Epithelial cell of proximal tubule (primary cell): ENCODE measurements around the gene PIWIL4. TPM values are rescaled to one million over a fixed set of nuclear protein-coding genes. Genes with fewer than 3 reads are reported as not detected.

Experiments
- DNase-seq: peaks from one replicate; pipeline ENCODE4 v3.0.0-alpha.2; 2011; ENCODE audit warnings: low read depth
- H3K4me3 ChIP-seq: 2 replicates; pipeline ENCODE4 v1.5.1; 2011; ENCODE audit warnings: low read depth, mild to moderate bottlenecking, low read length
- CTCF ChIP-seq: conservative IDR thresholded peaks from 2 replicates; pipeline ENCODE4 v1.5.1; 2012; ENCODE audit warnings: low read depth, mild to moderate bottlenecking, low read length
- total RNA-seq: library from RNA; depleted of rRNA; stranded (reverse); fragments of >200 nt; gene quantifications from 2 replicates; pipeline ENCODE4 v1.2.3, GENCODE V29; 2015

PIWIL4 gene
- total RNA-seq, 1 donor from 2014 or later = 1.2 TPM

- TF ChIP-seq CTCF = no peak
- H3K4me3 ChIP-seq = no peak overlapping the region
- DNase-seq = no peak
Measured at GRCh38 chr11:94526645-94527438, 40.3 kb upstream of the PIWIL4 start.

- no peak for DNase-seq
- H3K4me3 ChIP-seq = no peak overlapping the region
- no peak for TF ChIP-seq CTCF
Measured at GRCh38 chr11:94528551-94528950, 38.6 kb upstream of the PIWIL4 start.

GRCh38 chr11:94532211-94532610 is 35.0 kb upstream of the PIWIL4 start:
- no peak for TF ChIP-seq CTCF
- DNase-seq = no peak
- H3K4me3 ChIP-seq = no peak overlapping the region

GRCh38 chr11:94533206-94533605 is 34.0 kb upstream of the PIWIL4 start:
- no peak for DNase-seq
- H3K4me3 ChIP-seq = no peak overlapping the region
- no peak for TF ChIP-seq CTCF

- DNase-seq = no peak
- TF ChIP-seq CTCF = no peak
- H3K4me3 ChIP-seq = no peak overlapping the region
Measured at GRCh38 chr11:94533696-94534630, 33.2 kb upstream of the PIWIL4 start.

- no peak overlapping the region for H3K4me3 ChIP-seq
- no peak for DNase-seq
- TF ChIP-seq CTCF = no peak
Measured at GRCh38 chr11:94536386-94536785, 30.8 kb upstream of the PIWIL4 start.
